H1 (cell line): ENCODE measurements around the gene THEM5. TPM values are rescaled to one million over a fixed set of nuclear protein-coding genes. Genes with fewer than 3 reads are reported as not detected.

Source experiments
- BRCA1 ChIP-seq: IDR thresholded peaks from 2 replicates; pipeline ENCODE4 v1.6.1; 2012; ENCODE audit warnings: low read depth, low read length, improper control_type of control experiment
- CHD7 ChIP-seq: fragments of 300-600 bp; sonication (generic); IDR thresholded peaks from 2 replicates; pipeline ENCODE4 v1.7.1; 2012; ENCODE audit warnings: low read length, moderate library complexity, mild to moderate bottlenecking, inconsistent platforms; ENCODE audit not compliant: insufficient replicate concordance
- KDM1A ChIP-seq: fragments of 200-600, 300-600 bp; sonication (generic); IDR thresholded peaks from 2 replicates; pipeline ENCODE4 v1.7.1; 2016; ENCODE audit warnings: mild to moderate bottlenecking, low read length, borderline replicate concordance
- RFX5 ChIP-seq: IDR thresholded peaks from 2 replicates; pipeline ENCODE4 v1.6.1; 2011; ENCODE audit warnings: low read depth, low read length, improper control_type of control experiment, borderline replicate concordance
- TAF7 ChIP-seq: optimal IDR thresholded peaks from 2 replicates; pipeline ENCODE3; 2011; ENCODE audit warnings: low read depth, mild to moderate bottlenecking, inconsistent platforms, low read length, moderate library complexity, borderline replicate concordance
- polyA plus RNA-seq, 7 experiments: library from polyadenylated mRNA; depleted of rRNA in 3 of 7; stranded (reverse) in 5 of 7; unstranded in 2 of 7; fragments of >200 nt in 5 of 7; fragments of 200-250 nt in 2 of 7; gene quantifications; 1 replicate in 5 of 7; 2 replicates in 1 of 7; 4 replicates in 1 of 7; pipeline versions ENCODE4 v1.2.1 to v1.2.3, GENCODE V29; 2011 to 2013; ENCODE audit warnings: missing spikeins in 2 of 7, mixed read lengths in 2 of 7
- total RNA-seq: library from RNA; stranded (reverse); fragmentation: NEBNext Ultra II Directional; extraction: Animal tissue kit (Norgen Biotek cat#: 25700); gene quantifications from 2 replicates; pipeline ENCODE4 v1.2.1, GENCODE V29; 2021

Gene THEM5
- total and polyA plus RNA-seq, 2 of the 8 experiments (the other 6 are each of a cell fraction or from before 2014, with no cell fraction given), result not detected

GRCh38 chr1:151819227-151819835, 34.2 kb downstream of the THEM5 start (continued):
- no peak for TF ChIP-seq CHD7
- no peak for TF ChIP-seq BRCA1
- no peak for TF ChIP-seq RFX5
- no peak for TF ChIP-seq KDM1A
- TF ChIP-seq TAF7, result no peak
- TF ChIP-seq, all 59 proteins: peak for 0
